Measurements from ENCODE around the gene AGMO. TPM values are rescaled to one million over a fixed set of nuclear protein-coding genes. Genes with fewer than 3 reads are reported as not detected.

Gene AGMO
- polyA plus RNA-seq, 3 donors: 0.82 to 1.2 (median 0.98) TPM

DNA sequence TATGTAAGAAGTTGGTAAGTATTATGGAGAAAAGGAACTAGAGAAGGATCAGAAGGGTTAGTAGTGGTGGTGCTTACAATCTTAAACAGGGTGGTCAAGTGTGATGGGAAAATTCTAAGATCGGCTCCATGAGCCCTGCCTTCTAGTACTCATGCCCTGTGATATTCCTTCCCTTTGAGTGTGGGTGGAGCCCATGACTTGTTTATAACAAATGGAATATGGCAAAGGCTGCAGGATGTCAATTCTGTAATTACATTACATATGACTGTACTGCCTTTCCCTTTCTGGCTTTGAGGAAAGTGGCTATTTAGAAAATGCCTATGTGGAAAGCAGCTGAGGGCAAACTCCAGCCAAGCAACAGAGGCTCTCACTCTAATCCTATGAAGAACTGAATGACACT, 309.6 kb downstream of the AGMO start:
- no peak for DNase-seq (ENCODE audit: low read depth in 3 of 3, low spot score in 2 of 3)

DNA sequence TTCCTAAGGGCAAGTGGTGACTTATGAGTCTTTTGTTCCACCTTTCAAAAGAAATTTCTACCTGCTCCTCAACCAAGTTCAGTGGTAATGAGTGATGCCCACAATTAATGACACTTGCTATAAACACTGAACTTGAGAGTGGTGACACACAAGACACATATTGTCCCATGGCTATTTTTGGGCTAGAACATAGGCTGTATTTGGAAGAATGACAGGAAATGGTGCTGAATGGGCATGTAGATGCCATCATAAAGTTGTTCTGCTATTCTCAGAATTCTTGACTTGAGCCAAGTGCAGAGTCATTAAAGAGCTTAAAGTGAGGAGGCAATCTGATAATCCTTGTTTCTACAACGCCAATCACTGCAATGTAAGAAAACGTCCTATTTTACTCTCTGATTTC, 313.3 kb downstream of the AGMO start:
- no peak for DNase-seq (ENCODE audit: low read depth in 3 of 3, low spot score in 2 of 3)

DNA sequence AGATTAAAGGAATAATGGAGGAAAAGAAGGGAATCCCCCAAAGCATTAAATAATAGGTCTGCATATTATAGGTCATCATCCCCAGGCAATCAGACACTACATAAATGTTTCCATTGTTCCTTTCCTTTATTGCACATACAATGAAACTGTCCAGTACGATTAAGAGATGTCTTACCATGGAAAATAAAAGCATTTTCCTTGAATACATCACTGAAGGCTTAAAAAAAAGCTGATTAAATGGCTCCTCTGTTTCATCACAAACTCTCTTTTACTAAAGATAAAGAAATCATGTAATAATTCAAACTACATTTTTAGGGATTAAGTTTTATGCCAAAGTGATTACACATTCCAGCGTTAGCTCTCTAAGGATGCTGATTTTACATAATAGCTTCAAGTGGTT, 316.0 kb downstream of the AGMO start:
- no peak for DNase-seq (ENCODE audit: low read depth in 3 of 3, low spot score in 2 of 3)

DNA sequence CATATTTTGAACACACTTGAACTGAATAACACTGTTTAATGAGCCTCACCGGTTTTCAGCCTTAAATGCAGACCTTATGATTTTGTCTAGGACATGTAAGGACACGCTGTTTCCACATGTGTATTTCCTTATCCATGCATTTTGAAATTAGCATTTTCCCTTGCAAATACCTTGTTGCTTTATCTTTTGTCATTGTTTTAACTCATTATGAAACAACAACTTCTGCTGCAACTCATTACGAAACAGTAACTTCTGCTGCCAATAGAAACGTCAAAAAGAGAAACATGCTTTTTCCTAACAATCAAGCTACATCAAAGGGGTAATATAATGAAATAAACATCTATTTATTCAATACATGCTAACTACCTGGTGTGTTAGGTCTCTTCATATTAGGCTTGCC, 322.0 kb downstream of the AGMO start:
- DNase-seq (ENCODE audit: low read depth in 3 of 3, low spot score in 2 of 3): no peak

DNA sequence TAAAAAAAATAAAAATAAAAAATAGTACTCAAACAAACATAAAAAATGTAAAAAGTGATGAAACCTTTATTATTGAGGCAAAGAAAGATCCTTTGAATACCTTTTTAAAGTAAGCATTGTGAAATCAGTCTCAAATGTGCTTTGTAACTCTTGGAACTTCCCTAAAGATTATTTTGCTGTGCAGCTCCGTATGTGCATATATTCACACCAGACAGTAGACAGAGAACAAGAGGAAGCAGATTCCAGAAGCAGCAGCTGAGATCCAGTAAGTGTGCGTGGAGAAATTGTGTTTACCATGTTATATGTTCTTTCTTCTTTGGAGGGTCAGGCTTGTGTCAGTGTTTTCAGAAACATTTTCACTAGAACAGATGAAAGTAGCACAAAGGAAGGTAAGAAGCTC, 324.9 kb downstream of the AGMO start:
- no peak for DNase-seq (ENCODE audit: low read depth in 3 of 3, low spot score in 2 of 3)

DNA sequence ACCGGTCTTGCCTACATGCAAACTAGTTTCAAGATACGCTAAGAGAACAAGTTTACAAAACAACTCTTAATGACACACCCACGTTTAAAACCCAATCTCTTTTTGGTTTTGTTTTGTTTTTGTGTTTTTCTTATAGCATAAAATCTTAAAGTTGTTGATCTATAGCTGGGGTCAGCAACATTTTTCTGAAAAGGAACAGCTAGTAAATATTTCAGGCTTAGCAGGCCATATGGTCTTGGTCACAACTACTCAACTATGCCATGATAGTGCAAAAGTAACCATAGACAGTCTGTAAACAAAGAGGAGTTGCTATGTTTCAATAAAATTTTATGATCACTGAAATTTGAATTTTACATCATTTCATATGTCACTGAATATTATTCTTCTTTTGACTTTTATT, 327.4 kb downstream of the AGMO start:
- peak; percentile 15 to 45 (median 30) for DNase-seq (ENCODE audit: low read depth in 3 of 3, low spot score in 2 of 3)

DNA sequence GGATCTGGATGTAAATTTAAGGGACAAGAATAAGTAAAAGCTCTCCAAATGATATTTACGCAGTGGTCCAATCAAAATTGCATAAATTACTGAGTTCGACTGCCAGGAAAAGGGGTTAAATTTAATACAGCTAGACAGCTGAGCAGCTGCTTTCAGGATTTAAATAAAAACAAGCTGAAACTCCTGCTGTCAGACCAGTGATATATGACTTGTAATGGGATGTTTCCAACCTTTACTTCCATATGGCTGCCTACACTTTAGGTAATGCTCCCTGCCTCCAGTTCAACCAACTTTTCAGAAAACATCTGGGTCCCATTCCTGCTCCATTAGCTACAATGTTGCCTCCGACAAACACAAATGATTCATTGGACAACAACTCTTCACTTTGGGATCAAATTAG, 333.0 kb downstream of the AGMO start:
- no peak for DNase-seq (ENCODE audit: low read depth in 3 of 3, low spot score in 2 of 3)

DNA sequence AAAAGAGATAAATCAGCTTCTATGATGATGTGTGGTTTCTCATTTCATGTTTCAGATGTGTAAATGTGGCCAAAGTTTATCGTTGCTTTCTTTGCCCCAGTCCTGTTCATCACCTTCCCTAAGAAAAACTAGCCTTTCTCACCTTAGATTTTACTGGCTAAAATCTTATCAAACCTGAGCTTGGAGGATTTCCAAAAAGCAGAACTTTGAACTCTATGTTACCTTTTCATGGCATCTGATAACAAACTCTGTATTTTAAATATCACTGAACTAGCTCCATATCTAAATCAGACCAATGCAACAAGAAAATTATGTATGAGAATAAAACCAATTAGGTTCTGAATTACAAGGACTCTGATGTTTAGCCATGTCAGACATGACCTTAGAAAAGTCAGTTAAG, 335.8 kb downstream of the AGMO start:
- no peak for DNase-seq (ENCODE audit: low read depth in 3 of 3, low spot score in 2 of 3)

DNA sequence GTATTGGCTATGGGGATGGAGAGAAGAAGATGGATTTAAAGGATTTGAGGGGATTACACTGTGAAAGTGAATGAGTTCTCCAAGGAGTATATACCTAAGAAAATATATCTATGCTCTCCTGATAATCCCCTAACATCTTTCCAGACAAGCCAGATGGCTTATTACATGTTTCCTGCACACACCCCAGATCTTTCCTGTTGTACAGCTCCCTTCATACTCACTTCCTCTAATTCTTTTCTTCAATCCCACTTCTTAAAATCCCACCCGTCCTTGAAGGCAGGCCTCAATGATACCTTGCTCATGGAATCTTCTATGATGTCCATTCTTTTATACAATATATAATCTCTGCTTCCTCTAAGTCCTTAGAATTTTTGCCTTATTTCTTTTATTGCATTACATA, 342.1 kb downstream of the AGMO start:
- DNase-seq (ENCODE audit: low read depth in 3 of 3, low spot score in 2 of 3): no peak

DNA sequence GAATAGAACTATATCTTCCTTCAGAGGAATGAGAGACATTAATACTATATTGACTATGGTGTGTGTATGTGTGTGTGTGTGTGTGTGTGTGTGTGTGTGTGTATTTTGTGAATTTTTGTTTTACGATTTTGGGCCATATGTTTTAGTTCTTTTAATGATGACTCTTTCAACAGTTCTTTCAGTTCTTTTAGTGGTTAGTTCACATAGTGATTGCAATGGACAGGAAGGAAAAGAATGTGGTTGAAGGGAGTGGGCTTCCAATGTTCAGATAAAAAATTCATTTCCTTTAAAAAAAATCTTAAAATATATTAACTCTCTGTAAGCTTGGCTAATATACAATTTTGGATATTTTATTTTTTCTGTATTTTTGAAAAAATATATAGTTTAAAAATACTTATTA, 343.6 kb downstream of the AGMO start:
- DNase-seq (ENCODE audit: low read depth in 3 of 3, low spot score in 2 of 3): no peak

DNA sequence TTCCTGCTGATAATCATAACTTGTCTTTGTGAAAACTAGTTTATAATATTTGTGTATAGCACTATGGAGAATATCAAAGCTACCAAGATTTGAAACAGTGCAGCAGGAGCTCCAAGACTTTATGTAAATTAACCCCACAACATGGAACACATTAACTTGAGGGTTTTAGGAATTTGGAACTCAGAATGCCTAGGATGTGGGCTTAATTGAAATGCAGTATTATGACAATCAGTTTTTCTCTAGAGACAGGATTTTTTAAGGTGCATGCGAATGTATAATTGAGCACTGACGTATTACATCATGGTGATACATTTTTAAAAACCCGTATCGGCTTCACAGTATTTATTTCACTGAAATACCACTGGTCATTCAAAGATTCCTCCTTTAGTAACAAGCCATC, 346.2 kb downstream of the AGMO start:
- DNase-seq (ENCODE audit: low read depth in 3 of 3, low spot score in 2 of 3): no peak

DNA sequence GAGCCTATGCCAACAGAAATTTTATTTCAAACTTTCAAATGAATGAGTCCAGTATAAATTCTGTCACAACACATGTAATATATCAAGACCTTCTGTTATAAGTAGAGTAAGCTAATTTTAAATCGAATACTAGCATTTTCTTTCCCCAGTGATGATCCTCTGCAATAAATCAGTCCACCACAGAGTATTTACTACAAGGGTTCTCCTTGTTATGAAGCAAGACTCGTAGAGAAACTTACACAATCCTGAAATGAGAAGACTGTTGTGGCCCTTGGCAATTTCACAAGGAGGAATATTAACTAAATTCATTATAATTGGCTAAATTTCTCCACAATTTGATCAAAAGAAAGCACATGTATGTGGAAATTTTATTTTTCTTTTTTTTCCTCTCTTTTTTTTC, 346.8 kb downstream of the AGMO start:
- no peak for DNase-seq (ENCODE audit: low read depth in 3 of 3, low spot score in 2 of 3)

DNA sequence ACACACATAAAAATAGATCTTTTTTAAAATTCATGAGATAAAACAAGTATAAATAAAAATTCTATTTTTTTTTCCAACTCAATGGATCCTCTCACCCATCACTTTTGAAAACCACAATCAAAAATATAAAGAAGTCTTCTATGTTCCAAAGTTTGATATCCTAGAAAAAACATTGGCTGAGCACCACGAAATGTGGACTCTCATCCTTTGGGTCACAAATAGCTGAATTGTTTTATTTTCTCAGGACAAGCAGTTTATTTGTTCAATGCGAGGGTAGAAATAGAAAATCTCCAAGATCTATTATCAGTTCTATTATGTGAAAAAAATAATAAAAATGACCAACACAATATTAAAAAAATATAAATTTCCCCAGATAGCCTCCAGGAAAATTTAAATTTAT, 348.7 kb downstream of the AGMO start:
- DNase-seq (ENCODE audit: low read depth in 3 of 3, low spot score in 2 of 3): no peak

DNA sequence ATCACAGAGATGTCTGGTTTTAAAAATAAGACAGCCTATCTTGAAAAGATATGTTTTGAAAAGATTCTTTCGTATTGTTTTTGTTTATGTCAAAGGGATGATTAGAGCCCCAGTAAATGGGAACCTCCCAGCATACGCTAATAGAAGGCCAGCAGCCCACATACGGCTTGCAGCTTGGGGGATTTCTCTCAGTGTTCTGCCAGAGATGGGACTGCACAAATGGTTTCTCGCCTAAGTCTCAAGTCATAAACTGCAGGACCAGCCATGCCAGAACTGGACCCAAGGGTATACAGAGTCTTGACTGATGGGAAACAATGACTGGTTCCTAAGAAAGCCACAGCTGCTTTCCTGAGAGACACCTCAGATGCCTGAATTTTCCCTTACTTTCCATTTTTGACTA, 352.4 kb downstream of the AGMO start:
- no peak for DNase-seq (ENCODE audit: low read depth in 3 of 3, low spot score in 2 of 3)

DNA sequence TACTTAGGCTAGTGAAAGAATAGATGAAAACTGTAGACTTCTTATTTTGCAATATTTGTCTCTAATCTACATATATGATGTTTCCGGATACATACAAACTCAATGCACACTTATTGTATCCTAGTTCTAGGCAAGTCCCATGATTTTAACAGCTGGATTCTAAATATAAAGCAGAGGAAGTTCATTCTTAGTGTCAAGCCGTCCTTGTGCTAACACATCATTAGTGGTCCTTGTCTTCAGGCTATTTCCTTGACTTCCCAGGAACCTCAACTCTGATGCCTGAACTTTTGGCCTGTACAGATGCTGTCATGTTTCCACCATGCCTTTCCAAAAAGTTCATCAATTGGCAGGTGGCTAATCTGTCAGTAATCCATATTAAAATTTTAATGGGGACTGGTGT, 357.4 kb downstream of the AGMO start:
- DNase-seq (ENCODE audit: low read depth in 3 of 3, low spot score in 2 of 3): no peak

DNA sequence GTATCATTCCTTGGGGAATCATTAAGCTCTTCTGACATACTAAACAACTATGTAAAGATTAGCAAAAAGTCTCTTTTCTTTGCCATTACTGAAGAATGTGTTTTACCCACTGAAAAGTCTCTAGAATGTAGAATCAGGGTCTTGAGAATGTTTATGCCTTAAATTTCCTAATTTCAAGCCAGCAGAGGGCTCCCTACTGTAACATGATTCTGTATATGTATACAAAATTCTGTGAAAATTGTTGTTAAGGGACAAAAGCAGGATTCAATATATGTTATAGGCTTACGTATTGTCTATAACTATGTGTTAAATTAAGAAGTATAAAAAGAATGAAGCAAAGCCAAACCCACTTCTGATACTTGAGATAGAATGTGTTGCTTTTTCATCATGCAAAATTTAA, 362.3 kb downstream of the AGMO start:
- DNase-seq (ENCODE audit: low read depth in 3 of 3, low spot score in 2 of 3): peak in 1 of 3 donors; percentile 6

DNA sequence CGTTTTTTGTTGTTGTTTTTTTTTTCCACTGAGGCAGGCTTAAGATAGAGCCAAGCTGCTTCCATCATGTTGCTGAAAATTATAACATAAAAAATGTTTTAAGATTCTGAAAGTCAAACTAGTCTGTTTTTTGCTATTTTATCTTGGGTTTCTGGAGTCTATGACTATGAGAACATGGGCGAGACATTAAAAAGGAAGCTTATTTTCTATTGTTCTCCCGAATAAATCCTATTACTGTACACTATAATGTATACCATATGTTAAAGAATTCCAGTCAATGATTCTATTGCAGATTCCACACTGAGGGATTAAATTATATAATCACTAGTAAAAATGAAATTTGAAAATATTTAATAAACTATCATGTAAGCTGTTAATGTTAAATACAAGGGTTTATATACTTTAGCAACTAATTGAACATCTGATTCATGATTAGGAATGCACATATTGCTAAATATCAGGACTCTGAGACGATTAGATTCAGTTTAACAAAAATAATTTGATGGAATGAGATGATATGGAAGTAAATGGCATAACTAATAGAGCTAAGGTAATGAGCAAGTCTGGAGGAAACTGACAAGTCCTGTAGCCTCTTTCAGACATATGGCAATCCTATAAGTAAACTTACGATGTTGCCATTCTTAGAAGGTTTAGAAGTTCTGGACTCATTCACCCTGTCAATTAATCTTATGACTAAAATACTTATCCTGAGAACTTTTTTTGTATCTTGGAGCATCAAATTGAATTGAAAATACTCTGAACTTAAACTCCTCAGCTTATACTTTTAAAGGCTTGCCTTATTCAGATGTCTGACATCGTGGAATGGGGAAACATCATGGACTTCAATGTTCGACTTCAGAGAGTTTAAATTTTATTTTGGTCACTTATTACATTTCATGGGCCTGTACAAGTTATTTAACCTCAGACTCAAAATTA, 364.5 kb downstream of the AGMO start:
- no peak for DNase-seq (ENCODE audit: low read depth in 3 of 3, low spot score in 2 of 3)

DNA sequence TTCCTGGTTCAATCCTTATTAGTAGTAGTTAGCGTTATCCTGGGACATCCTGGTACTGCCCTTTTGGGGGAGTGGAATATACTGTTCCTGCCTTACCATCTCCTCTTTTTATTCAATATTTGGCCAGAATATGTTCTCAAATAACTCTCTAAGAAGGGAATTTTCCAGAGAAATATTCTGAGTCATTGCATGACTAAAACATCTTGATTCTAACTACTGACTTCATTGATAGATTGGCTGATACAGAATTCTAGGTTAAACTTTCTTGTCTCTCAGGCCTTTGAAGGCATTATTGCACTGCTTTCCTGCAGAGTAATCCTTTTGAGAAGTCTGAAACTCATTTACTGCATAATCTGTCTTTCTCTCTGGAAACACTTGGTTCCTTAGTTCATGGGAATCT, 383.8 kb downstream of the AGMO start:
- DNase-seq (ENCODE audit: low read depth in 3 of 3, low spot score in 2 of 3): no peak

DNA sequence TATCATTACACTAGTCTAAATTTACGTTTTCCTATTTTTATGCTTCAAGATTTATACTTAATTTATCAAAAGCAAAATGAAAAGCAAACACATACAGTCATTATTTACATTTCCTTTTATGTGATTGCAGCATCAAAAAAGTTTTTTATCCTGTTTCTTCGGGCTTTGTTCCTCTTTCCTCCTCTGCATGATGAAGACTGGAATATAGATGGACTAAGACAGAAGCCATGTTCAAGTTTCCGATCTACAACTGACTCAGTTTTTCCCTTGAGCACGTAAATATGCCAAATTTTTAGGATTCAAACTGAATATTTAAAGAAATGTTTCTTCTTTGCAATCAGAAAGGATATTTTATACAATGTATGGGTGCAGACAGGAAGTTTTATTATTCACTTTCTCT, 385.7 kb downstream of the AGMO start:
- no peak for DNase-seq (ENCODE audit: low read depth in 3 of 3, low spot score in 2 of 3)

DNA sequence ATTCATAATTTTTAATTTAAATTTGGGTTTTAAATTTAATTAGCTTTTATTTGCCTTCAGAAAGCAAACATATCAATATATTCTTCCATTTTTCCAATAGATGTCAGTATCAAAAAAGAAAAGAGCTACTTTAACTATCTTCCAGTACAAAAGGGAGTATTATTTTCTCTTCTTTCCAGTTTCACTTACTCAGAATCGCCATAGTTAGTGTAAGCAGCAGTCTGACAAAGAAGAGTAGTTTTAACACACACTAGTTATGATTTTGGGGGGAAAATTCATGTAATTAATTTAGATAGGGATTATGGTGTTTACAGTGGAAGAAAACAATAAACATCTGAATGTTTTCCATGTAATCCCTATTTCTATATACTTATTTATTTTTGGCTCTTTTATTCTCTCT, 386.7 kb downstream of the AGMO start:
- no peak for DNase-seq (ENCODE audit: low read depth in 3 of 3, low spot score in 2 of 3)

DNA sequence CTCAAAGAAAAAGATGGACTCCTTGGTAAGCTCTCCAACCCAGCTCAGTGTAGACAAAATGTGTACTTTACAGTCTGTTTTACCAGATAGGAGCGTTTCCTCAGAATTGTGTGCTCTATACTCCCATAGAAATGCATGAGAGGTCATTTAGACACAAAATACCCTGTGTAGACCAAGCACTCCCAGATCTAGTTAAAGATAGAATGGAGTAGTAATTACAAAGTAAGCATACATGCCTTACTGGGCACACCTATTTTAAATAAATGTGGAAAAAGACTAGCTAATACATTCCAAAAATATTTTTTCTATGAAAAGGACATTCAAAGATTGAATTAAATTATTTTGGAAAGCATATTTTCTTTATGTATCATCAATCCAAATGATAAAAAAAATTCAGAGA, 387.3 kb downstream of the AGMO start:
- no peak for DNase-seq (ENCODE audit: low read depth in 3 of 3, low spot score in 2 of 3)

DNA sequence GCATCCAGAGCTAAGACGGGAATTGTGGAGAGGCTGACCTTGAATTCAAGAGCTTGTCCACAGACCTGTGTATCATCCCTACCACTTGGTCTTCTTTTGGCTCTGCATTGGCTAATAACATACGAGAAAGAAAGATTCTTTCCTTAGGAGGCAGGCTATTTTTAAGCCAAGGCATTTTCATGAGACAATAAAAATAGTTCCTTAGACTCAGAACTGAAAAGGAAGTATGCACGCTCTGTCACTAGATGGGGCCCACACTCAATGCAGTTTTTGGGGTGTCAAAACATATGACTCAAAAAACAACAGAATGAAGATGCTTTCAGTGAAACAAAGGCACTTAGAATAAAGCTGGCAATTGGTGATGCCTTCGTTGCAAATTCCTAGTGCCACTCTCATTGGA, 393.3 kb downstream of the AGMO start:
- DNase-seq (ENCODE audit: low read depth in 3 of 3, low spot score in 2 of 3): no peak

DNA sequence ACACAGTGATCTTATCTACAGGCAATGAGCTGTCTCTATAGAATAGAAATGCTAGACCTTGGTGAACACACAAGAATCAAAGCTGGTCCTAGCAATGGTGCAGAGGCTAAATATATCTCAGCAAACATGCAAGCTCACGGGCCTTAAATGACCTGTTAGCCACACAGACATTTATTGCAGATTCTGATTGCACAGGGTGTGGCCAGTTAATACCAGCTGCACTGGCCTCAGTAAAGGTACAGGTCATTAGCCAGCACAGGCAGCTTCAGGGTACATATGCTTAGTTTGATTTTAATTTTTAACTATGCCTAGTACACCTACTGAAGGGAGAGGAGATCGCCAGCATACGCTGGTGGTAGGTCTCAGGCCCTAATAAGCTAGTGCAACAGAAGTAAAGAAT, 393.9 kb downstream of the AGMO start:
- no peak for DNase-seq (ENCODE audit: low read depth in 3 of 3, low spot score in 2 of 3)

Measured in right renal cortex interstitium (tissue), 3 donors.